Stimulated activated CD4-positive, alpha-beta T cell treated with anti-CD3 and anti-CD28 coated beads, Interleukin-1b, Interleukin-23, amount 100 ng/mL, for 24 hours (primary cell): Measurements from ENCODE around the gene GPR83.
"Not testable (repeated sequence)": the region's sequence is repeated elsewhere in the genome, so short reads cannot be mapped to it uniquely, and the experiment has no call there.

Source experiments
- DNase-seq, 4 experiments: peaks; one replicate each; pipeline ENCODE4 v3.0.0-alpha.2; 2020; ENCODE audit warnings: low read depth in 4 of 4, low spot score in 1 of 4

Gene GPR83

DNA sequence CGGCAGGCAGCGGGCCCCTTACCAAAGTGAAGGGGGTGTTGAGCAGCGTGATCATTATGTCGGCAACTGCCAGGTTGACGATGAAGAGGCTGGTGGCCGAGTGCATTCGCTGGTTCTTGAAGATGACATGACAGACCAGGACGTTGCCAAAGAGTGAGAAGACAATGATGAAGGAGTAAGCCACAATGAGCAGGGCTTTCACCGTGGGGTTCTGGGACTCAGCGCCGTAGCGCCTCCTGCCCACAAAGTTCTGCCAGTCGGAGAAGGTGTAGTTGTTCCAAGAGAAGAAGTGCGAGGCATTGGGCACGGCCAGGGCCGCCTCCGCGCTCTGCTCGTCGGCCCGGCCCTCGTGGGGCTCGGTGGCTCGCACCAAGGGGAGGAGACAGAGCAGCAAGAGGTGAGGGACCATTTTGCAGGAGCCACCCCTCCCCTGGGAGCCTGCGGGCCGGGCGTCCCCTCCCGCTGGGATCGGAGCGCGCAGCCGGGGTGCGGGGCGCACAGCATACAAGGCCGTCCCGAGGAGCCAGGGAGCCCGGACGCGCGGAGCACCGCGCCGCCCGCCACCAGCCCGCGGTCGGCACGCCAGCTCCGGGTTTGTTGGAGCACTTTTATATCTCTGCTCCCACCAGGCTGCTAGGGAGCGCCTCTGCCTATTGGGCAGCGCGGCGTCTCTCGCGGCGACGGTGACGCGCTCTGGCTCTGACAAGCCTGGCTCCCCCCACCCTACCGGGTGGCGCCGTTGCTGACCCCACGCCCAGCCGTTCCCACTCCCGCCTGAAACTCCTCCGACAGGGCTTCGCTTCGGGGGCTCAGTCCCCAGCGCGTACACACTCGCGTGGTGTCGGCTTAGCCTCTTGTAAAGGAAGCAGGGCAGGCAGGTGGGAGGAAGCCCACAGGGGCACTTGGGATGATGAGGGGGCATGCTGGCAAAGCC, at the start of gene GPR83:
TSS of gene GPR83 (minus strand) at position 581 of the 934 bp plus-strand sequence. CDS start at position 409, 172 bp downstream.
- no peak for DNase-seq

DNA sequence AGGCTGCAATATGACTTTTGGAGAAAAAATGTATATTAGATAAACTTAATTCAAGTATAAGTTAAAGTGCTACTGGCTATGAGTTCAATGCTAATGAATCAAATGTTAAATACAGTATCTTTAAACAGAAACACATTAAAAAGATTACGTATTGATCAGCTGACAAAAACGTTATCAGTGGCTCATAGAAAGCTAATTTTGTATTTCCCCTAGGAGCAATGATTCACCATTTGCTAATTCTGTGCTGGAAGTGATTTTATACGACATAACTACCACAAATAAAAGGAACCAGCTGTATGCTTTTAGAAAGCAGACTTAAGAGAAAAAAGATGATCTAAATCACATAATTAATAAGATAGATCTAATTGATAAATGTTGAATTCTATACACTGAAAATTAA, 48.8 kb upstream of the GPR83 start:
- no peak for DNase-seq

DNA sequence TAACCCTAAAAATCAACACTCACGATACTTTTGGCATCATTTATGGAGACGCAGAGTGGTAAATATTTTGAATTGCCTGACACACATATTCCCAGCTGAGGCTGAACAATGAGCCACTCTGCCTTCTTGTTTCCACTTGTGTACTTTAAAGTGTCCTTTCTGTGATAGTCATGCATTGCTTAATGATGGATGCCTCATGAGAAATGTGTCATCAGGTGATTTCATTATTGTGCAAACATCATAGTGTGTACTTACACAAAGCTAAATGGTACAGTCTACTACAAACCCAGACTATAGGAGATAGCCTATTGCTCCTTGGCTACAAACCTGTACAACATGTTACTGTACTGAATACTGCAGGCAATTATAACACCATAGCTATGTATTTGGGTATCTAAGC, 48.2 kb upstream of the GPR83 start:
- no peak for DNase-seq

DNA sequence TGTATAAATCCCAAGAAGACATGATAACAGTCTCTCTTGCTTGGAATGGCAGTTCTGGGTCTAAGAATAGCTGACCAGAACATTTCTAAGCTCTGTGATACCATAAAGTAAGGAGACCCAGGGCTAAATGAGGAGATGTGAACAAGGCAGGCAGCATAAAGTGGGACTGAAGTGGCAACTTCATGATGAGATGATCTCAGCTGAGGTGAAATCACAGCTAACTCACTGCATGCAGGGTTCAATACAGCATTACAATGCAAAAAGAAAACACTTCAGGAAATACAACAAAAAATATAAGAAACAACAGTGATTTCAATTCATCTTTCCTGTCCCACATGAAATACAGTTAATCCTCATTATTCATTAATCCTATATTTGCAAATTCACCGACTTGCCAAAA, 47.8 kb upstream of the GPR83 start:
- DNase-seq = no peak

DNA sequence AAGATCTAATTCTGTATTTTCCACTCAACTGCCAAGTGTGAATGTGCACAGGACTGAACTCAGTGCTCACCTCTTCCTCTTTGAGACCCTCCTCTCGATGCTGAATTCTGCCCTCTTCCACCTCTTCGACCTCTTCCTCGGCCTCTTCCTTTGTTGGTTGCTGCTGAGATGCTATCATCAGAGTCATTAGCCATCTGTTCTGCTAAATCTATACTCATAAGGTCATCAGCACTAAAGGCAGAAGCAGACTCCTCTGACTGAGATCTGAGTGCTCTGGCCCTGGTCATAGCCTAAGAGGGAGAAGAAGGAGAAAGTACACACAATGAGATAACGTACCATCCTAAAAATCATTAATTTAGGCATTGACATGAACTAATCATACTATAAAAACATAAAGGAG, 45.9 kb upstream of the GPR83 start:
- no peak for DNase-seq

DNA sequence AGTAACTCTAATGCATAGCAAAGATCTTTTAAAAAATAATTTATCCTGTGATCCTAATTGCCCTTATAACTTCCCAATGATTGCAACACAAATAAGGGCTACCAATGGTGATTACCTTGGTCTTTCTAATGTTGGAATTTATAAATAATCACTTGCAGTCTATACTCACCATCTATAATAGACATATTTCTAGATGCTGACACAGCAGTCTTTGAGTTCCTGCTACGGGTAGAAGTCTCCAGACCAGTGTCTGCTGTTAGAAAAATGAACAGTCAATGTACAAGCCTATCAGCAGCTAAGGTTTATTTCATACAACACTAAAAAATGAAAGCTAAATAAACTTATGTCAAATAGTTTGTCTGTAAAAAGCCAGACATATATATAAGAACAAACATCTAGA, 44.4 kb upstream of the GPR83 start:
- no peak for DNase-seq

DNA sequence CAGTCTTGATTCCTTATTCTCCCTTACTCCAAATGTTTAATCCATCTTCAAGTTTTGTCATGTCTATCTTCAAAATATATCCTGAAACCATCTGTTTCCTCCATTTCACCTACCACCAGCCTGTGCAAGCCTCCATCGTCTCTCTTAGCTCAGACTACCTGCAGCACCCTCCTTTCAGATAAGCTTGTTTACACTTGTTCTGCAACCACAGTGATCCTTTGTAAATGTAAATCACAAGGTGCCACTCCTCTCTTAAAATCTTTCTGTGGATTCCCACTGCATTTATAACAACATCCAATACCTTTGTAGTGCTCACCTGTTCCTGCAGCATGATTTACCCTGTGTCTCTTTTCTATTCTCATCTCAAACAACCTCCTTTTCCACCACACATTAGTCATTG, 31.8 kb upstream of the GPR83 start:
- no peak for DNase-seq

DNA sequence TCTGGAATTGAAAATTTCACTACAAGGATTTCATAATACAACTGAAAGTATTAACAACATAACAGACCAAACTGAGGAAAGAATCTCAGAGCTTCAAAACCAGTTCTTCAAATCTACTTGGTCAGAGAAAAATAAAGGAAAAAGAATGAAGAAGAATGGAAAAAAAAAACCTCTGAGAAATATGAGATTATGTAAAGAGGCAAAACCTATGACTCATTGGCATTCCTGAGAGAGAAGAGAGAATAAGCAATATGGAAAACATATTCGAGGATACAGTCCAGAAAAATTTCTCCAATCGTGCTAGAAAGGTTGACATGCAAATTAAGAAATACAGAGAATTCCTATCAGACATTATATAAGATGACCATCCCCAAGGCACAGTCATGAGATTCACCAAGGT, 23.4 kb upstream of the GPR83 start:
- DNase-seq = no peak

DNA sequence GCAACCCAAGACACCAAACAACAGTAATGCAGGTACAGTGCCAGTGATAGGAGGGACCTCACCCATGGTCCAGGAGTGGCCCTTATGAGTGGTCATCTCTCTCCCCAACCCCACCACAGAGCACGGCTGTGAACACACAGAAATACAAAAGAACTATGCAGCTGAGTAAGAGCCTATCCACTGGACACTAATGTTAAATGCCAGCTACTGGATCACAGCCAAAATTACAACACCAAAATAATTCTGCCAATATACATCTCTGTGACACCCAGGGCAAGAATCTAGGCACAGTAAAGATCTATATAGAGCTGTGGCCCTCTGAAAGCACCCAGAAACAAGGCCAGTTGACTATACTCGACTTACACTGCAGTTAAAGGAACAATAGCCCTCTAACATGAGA, 22.8 kb upstream of the GPR83 start:
- no peak for DNase-seq

DNA sequence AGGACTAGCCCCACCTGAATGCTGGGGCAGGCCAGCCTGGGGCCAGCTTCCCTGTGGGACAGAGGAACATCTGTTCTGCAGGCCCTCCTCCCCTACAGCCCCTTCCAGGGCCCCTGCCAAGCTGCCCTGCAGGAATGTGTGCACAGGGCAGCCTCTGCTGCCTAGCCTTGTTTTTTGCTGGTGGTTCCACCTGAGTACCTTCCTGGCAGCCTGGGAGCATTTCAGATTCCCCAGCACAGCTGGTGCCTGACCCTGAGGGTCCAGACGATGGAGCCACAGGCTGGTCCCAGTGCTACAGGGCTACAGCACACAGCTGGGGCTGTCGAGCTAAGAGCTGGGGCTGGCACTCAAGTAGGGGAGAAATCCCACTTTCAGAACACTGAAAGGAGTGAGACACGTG, 22.3 kb upstream of the GPR83 start:
- no peak for DNase-seq

DNA sequence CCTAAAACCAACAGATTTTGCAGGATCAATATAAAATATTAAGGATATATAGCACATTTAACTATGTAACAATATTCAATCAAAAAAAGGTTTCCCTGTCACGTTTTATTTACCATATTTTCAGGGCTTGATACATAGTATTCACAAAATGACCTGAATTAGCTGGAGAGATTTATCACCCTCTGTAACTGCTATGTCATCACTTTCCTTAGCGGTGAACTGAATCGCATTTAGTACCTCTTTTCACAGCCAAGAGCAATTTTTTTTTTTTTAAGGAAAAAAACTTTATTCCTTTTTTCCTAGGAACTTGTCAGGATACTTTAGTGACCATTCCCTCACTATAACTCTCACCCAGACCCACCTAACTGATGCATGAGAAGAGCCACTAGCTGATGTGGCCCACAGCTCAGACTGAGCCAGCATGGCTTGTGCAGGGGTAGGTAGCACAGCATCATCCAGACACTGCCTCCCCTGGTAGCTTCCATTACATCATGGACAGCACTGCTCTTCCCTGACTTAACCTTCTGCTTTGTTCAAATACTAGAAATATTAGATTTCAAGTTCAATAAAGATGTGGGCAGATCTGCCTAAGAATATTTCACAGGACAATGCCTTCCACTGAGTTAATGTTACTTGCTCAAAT, 17.0 kb upstream of the GPR83 start:
- DNase-seq = no peak

DNA sequence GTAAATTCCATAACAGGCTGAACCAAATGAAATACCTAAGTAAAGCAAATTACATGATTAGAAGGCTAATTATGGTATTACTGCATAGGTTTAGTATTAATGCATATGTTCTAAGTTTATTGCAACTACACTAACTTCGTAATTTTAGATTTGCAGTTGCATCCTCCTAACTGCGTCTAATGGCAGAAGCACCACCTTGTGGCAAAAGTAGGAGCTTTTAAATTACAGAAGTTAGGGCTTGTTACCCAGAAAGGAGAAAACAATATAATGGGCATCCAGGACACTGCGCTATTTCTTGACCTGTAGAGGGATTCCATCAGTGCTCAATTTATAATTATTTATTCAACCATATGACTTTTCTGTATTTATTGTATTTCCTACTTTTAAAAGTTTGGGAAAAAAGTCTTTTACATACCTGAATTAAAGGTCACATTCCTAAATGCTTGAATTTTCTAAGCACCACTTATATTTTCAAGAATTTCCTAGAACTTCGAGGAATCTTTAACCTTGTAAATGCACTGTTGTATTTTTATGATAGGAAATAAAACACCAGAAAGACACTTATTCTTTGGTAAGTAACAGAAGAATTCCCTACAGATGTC, 16.3 kb upstream of the GPR83 start:
- no peak for DNase-seq

DNA sequence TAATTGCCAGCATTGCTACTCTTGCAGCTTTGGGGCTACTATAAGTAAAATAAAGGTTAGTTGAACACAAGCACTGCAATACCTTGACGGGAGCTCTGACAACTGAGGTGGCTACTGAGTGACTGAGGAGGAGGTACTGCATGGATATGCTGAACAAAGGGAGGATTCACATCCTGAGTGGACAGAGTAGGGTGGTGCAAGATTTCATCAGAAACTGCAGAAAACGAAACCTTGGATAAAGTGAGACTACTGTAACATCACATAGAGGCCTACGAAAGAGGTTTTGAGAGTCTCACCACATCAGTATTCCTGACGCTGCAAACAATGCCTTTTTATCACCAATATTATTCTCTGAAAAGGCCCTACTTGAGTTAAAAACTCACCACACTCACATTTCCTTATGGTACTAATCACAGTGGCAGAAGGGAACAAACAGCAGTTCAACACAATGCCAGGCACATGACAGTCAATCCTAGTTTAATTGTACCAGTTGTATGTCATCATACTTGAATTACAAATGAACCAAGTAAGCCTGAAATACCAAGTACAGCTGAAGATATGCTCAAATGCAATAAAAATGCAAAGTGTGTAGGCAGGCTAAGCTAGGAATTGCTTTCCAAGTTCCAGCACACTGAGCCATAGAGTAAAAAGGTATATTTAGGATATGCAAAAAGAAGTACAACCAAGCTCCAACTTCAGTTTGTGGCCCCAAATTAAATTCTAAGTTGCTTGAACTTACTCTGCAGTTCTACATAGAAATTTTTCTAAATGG, 4.0 kb upstream of the GPR83 start:
- no peak for DNase-seq

DNA sequence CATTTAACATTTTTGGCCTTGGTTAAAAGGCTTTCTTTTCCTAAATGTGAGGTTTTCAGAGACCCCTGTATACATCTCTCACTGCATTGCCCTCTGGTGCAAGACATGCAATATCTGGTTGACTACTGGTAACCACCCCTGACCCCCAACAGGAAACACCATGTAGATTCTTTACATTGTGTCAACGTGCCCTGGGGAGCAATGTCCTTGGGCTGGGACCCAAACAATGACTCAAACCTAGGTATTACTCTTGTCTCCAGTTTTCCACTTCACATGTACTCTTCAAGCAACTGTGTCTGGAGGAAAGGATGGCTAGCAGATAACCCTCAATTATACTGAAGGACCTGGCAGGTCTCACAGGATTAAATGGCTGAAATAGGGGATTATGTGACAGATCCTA, 1.1 kb upstream of the GPR83 start:
- DNase-seq = no peak

DNA sequence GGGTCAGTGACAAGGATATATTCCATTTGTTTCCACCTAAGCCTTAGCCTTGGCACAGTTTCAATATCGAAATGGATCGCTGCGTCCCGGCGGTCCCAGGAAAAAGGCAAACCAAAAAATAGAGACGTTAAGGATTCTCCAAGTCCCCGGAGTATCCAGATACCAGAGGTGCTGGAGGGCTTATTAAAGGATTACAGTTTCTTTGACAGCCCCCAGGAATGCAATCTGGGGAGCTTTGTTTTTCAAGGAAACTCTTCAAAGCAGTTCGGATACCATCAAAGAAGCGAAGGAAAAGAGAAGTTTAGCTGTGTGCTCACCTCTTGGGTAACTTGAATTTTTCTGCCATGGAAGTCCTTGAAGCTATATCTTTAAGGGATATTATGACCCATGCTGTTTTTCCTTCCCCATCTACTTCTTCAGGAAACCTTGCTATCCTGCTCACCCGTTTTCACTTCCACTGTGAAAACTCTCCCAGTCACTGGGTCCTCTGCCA, 600 bp upstream of the GPR83 start:
- DNase-seq = no peak

DNA sequence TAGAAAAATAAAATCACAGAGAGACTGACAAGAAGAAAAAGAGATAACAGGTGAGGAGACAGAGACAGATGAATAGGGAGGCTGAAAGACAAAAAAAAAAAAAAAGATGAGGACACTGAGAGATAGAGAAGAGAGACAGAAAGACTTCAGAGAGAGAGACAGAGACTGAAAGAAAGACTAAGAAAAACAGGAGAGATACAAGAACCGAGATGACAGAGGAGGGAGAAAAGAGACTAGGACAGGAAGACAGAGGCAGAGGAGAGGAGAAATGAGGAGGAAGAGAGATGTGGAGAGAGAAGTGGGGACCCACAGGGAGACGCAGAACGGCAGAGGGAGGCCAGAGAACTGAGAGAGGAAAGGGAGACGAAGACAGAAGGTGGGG, 771 bp downstream of the GPR83 start:
- DNase-seq = no peak

DNA sequence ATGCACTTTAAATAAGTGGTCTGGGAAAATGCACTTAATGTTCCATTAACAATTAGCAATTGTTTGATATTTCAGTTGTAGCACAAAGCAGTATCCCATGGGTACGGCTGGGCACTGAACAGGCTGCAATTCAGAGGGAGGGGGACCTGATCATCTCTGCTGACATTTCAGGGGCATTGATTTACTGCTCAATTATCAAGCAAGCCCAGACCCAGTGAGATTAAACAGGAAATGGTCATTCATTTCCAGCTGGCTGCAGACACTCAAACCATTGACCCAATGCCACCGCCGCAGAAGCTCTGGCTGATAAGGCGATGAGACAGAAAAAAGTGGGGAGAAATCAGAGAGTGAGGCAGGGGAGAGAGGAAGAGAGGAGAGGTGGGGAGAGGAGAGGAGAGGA, 1.2 kb downstream of the GPR83 start:
- DNase-seq = no peak

DNA sequence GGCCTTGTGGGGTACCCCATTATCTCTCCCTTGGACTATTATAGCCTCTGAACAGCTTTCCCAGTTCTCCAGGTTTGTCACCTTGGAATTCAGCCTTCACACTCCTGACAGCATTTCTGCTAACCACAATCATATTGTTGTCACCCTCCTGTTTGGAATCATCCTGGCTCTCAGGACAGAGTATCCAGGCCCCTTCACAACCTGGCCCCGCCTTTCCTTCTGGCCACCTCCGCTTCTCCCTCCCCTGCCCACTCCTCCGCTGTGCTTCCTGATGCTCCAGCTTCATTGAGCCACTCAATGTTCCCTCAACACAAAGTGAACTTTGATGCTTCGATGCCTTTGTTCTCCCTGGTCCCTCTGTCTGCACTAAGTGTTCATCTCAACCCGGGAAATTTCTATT, 3.1 kb downstream of the GPR83 start:
- no peak for DNase-seq

DNA sequence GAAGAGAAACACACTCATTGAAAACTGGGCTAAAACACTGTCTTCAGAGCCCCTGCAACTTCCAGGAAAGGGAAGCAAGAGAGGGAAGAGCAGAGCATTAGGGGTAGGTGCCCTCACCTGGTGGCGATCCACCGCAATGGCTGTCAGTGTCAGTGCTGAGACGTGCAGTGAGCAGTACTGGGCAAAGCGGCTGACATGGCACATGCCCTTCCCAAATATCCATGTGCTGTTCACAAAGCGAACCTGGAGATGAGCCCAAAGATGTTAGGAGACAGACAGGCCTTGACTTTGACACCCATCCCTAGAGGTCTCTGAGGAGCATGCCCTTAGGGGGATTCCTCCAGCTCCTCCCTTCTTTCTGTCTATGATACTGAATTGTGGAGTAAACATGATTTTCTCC, 4.9 kb downstream of the GPR83 start:
- DNase-seq = no peak

DNA sequence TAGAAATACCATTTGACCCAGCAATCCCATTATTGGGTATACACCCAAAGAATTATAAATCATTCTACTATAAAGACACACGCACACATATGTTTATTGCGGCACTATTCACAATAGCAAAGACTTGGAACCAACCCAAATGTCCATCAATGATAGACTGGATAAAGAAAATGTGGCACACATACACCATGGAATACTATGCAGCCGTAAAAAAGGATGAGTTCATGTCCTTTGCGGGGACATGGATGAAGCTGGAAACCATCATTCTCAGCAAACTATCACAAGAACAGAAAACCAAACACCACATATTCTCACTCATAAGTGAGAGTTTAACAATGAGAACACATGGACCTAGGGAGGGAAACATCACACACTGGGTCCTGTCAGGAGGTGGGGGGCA, 9.3 kb downstream of the GPR83 start:
- DNase-seq = not testable (repeated sequence)

DNA sequence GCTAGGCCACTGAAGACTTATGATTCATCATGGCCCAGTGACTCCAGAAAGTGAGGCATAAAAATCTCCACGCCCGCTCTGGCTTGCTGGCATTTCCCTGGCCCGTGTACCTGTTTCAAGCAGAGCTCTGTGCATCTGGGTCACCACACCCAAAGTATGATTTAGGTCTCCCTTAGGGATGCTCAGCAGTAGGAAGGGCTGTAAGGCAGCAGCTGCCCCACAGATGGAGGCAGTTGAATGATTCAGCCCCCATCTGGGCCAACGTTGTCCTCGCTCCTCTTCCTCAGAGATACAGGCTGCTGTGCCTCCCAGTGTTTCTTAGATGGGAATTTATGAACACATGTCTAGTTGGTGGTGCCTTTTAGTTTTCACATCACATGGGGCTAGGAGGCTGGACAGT, 21.6 kb downstream of the GPR83 start:
- no peak for DNase-seq
